ENCODE results near the gene ZKSCAN5.

The ZKSCAN5 gene

GRCh38 chr7:99504603-99505323, at the start of gene ZKSCAN5:
TSS of gene ZKSCAN5 (plus strand) at chr7:99504662. CDS start at chr7:99506045, 1,383 bp downstream.
- peak; percentile 97 for DNase-seq

- no peak for DNase-seq
Measured at GRCh38 chr7:99455874-99456273, 48.6 kb upstream of the ZKSCAN5 start.

DNA sequence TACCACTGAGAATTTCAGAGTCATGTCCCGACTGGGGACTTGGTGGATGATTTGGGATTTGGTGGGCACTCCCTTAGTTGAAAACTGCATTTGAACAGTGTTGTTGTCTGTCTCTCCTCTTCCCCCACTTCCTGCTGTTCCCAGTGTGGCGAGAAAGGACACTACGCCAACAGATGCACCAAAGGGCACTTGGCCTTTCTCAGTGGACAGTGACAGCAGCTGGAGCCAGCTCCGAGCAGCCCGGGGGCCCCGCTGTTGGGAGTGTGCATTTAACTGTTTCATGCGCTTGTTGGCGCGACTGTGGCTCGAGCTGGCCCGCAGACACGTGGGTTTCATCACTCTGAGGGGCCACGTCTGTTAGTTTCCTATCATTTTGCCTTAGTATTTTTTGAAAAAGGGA, 48.2 kb upstream of the ZKSCAN5 start:
- no peak for DNase-seq

DNA sequence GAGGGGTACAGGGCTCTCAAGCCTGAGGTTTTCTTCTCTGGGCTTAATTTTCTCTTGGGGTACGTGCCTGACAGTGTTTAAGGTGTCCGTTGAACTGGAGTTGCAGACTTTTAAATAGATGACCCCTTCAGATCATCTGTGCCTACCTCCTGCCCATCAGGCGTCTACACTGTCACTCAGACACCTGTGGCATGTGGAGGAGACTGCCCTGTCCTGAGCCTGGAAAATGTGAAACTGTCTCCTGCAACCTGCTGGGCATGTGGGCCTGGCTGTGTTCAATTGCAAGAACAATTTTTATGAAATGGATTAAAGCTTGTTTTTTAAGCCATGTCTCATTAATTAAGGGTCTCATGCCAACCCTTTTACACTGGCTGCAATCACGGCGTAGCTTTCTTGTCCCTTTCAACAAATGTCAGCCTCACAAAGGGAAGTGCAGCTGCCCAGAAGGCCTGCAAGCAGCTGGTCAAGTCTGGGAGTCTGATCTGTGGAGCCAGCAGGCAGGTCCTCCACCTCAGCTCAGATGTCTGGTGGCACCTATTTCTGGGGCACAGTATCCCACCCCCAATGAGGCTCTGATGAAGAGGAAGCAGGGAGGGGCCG, 47.3 kb upstream of the ZKSCAN5 start:
- DNase-seq, result no peak

- DNase-seq, result no peak
Measured at GRCh38 chr7:99457650-99458493, 46.6 kb upstream of the ZKSCAN5 start.

DNA sequence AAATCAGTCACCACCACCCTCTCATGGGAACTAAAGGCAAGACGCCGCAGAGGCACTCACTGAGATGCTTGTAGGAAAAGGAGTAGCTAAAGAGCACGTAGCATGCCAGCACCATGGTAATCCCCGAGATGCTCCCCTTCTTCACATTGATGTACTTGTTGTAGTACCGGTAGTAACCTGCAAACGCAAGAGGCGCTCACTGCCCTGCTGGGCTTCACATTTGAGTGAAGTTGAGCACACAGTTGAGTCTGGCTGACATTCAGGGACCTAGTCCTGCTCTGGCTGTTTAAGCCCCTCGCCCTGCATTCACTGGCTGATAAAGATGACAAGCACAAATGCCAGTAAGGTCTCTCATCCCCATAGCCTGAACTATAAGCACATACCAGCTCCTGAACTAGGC, 45.4 kb upstream of the ZKSCAN5 start:
- no peak for DNase-seq

DNA sequence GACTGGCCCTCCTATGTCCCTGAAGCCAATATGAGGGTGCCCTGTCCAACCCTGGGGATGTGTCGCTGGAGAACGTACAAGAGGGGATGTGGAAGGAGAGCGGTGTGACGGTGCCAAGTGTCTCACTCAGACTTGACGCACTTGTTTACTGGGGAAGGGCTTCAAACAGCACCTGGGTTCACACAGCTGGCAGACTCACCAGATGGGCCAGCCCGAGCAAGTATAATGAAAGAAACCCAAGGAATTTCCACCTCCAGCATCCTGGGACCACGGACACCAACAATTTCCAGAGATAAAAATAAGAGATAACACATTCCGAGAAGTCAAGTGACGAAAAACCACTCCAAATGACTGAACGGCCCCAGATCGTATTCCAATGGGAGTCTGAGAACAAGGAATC, 43.8 kb upstream of the ZKSCAN5 start:
- DNase-seq, result no peak

DNA sequence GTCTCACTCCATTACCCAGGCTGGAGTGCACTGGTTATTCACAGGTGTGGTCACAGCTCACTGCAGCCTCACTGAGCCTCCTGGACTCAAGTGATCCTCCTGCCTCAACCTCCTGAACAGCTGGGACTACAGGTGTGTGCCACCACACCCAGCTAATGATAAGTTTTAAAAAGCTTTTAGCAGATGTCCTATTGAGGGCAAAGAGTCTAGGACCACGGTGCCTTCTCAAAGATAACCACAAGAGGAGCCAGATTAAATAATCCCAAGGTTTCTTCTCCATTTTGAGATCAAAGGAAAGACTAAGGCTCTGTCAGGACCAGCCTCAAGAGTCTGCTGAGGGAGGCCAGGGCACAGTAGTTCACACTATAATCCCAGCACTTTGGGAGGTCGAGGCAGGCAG, 43.2 kb upstream of the ZKSCAN5 start:
- no peak for DNase-seq

- no peak for DNase-seq
Measured at GRCh38 chr7:99465421-99465768, 39.1 kb upstream of the ZKSCAN5 start.

DNA sequence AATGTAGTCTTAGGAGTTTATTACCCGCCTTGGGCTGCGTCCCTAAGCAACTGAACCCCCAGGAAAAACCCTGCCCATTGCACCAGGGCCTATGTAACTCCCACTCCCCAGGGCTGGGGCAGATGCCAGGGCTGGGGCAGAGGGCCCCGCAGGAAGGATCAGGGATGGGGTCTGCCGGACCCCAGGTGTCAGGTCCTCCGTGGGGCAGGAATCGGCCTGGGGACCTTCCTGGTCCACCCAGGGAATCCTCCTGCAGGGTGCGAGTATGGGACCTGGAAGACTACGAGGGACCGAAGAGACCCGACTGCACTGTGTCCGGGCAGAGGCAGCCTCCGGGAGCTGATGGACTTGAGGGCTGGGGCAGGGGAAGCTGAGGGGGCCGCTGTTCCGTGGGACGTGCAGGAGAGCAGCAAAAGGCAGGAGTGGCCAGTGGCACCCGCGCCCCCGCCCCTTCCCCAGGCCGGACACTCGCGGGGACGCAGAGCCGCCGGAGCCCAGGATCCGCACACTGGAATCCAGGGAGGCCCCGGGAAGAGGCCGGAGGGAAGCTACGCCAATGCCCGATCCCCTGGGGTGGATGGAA, 36.0 kb upstream of the ZKSCAN5 start:
- DNase-seq, result no peak

DNA sequence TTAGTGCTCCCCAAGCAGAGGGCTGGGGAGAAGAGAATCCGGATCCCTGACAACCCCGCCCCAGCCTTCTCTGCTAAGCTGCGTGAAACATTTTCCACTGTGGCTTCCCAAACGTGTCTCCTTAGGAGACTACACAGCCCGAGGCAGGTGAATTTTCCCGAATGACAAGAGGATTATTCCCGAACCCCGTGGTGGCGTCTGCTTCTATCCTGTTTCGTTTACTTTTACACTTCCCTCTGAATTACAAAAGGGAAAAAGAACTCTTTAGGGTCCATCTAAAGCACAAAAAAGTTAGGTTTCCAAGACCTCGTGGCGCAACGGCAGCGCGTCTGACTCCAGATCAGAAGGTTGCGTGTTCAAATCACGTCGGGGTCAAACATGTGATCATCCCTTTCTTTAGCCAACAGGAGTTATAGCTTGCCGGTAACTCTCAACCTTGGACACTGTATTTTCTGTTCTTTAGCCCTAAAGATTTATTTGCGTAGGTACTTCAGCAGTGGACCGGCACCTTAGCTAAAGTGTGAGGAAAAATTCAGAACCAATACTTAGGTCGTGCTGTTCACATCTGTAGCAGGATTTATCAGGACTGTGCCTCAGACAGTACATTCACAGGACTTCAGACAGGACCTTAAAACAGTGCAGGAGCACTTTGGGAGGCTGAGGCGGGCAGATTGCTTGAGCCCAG, 34.9 kb upstream of the ZKSCAN5 start:
- no peak for DNase-seq

DNA sequence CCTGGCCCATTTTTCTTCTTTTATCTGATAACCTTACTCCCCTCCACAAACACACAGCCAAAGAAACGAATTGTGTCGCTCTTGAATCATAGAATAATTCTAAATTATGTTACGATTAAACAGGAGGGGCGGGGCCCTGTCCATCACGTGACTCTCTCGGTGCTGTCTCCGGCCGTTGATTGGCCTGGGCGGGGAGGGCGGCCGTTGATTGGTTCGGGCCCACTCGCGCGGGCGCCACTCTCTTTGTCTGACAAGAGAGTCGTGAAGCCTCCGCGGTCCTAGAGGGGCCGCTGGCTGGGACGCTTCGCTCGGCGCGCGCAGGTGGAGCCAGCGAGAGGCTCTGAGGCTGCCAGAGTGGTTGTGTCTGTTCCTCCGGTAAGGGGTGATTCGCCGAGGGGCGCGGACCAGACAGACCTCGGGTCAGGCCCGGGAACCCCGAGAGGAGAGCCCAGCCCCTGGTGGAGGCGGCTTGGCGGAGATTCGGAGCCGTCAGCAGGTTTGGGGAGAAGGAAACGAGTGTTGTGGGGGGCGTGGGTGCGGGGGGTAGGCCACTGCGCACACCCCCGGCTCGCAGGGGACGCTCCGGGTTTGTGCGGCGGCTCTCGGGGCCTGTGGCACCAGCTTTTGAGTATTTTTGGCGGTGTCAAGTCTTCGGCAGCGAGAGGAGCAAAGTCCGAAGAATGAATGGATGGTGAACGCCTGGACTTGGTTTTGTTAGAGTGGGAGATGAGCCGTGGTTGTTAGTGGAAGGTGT, 31.7 kb upstream of the ZKSCAN5 start, which contains the start of gene ZNF789:
ZNF789 (plus strand) TSS at position 330 of the 754 bp plus-strand sequence. CDS start 3,567 bp downstream, outside the sequence.
- peak; percentile 94 for DNase-seq

DNA sequence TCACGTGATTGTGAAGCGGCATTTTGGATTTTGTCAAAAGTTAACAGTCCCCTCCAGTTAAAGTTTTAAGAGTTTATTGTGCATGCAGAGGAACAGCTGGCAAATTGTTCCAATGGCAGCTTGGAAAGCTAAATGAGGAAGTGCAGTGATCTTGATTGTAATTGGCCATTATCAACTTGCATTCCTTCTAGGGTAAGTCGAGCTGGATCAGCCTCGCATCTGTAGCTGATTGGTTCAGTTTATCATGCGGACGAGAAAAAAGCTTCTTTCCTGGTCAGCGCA, 31.2 kb upstream of the ZKSCAN5 start:
- peak; percentile 54 for DNase-seq

DNA sequence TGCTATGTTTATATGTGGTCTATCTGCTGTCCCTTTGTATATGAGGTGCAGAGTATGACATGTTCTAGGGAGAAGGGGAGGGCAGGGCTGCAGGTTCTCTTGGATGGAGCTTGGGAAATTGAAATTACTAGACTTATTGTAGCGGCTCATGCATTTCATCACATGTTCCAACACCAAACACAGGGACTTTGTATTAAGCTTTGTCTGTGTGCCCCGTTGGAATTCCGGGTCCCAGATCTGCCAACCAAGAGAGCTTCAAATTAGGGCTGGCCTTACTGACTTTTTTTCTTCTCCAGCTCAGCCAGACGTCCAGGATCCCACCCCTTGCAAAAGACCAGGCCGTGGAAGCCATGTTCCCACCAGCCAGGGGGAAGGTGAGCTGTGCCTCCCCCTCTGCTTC, 28.4 kb upstream of the ZKSCAN5 start:
- DNase-seq, result no peak

DNA sequence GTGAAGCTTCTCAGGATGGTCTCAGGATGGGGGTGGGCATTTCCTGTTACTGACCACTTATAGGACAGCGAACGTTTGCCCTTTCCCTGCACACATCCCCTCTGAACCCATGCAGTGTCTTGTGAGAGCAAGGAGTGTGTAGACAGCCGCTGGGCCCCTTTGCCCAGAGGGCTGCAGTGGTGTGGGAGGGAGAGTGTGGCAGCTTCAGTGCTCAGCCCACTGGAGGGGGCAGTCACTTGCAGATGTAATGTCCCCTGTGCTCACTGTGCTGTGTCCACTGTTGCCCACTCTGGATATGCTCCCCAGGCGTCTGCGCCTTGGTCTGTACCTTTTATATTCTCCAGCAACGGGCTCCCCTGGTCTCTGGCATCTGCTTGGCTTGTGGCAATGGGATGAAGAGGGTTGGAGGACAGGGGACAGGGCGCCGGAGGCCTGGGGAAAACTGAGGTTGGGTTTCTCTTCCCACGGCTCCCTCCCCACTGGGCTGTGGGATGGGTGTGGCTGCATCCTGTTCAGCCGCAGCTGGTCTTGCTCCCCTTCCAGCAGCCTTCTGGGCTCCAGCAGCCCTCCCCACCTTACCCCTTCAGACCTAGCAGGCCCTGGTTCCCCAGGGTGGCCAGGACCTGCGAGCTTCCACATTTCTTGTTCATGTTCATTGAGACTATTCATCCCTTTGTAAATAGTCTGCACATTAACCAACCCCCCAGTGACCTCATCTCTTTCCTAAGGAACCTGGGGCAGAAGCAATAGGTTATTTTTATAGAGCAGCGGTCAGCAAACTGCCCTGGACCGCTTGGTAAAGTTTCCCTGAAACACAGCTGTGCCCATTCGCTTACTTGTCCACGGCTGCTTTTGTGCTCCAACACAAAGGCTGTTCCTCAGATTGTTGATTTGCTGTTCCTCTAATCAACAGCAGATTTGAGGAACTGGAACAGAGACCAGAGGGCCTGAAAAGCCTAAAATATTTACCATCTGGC, 25.7 kb upstream of the ZKSCAN5 start:
- DNase-seq, result no peak

GRCh38 chr7:99485094-99485493, 19.4 kb upstream of the ZKSCAN5 start:
- DNase-seq, result no peak

DNA sequence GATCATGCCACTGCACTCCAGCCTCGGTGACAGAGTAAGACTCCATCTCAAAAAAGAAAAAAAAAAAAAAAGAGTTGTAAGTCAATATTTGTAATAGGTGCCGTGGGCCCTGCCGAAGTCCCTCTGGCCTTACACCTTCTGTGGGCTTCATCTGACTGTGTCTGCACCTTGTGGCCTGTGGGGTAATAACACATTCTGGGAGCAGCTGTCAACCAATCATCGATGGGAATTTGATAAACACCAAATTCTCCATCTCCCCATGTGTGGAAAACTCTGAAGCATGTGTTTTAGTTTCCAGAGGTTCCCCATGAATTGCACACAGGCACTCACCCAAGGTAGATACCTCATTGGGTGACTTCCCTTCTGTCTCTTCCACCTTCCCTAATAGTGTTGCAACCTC, 15.2 kb upstream of the ZKSCAN5 start:
- no peak for DNase-seq

- no peak for DNase-seq
Measured at GRCh38 chr7:99490878-99491277, 13.6 kb upstream of the ZKSCAN5 start.

GRCh38 chr7:99493823-99494222, 10.6 kb upstream of the ZKSCAN5 start:
- no peak for DNase-seq

GRCh38 chr7:99497766-99498545, 6.5 kb upstream of the ZKSCAN5 start:
- no peak for DNase-seq
